ENCODE measurements around the gene ASB7. TPM values are rescaled to one million over a fixed set of nuclear protein-coding genes. Genes with fewer than 3 reads are reported as not detected.
"Not testable (repeated sequence)": the region's sequence is repeated elsewhere in the genome, so short reads cannot be mapped to it uniquely, and the experiment has no call there.

ASB7 gene
- total RNA-seq, 4 donors from 2014 or later, result 29.9 to 45.3 (median 35.3) TPM

DNA sequence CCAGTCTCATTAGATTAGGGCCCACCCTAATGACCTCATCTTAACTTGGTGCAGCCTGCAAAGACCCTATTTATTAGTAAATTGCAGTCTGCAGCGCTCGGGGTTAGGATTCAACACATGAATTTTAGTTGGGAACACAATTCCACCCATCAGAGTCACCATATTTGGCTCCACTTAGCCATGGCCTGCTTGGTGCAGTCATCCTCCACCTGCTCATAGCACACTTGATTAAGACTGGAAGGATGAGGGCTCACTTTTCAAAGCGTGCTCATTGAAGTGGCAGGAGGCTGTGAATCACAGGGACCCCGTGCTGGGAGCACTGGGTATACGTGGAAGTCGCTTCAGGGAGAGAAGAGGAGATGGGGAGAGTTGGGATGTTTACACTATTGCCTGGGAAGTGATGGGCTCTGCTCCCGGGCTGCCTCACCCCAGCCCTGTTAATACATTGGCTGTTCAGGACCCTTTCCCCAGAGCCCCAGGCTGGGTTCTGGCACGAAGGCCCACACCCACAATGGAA is 68.2 kb downstream of the ASB7 start:
- H3K4me3 ChIP-seq, result no peak overlapping the region
- no peaks in the 10 kb centered on the region for H3K27me3 ChIP-seq
- no peak for DNase-seq
- H3K4me1 ChIP-seq, result peaks cover 0 to 5% (median 0%) of the 10 kb centered on the region in 4 donors
- TF ChIP-seq EP300 (IDR thresholded peaks at IDR 0.05; ENCODE audit: low read depth) (no peak), POLR2AphosphoS5 (IDR thresholded peaks at IDR 0.05) (no peak), POLR2A (IDR thresholded peaks at IDR 0.05) (no peak)
- TF ChIP-seq, protein P1, sequence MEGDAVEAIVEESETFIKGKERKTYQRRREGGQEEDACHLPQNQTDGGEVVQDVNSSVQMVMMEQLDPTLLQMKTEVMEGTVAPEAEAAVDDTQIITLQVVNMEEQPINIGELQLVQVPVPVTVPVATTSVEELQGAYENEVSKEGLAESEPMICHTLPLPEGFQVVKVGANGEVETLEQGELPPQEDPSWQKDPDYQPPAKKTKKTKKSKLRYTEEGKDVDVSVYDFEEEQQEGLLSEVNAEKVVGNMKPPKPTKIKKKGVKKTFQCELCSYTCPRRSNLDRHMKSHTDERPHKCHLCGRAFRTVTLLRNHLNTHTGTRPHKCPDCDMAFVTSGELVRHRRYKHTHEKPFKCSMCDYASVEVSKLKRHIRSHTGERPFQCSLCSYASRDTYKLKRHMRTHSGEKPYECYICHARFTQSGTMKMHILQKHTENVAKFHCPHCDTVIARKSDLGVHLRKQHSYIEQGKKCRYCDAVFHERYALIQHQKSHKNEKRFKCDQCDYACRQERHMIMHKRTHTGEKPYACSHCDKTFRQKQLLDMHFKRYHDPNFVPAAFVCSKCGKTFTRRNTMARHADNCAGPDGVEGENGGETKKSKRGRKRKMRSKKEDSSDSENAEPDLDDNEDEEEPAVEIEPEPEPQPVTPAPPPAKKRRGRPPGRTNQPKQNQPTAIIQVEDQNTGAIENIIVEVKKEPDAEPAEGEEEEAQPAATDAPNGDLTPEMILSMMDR (IDR thresholded peaks at IDR 0.05), result no peak
- 64 to 81% methylated on average over 2 to 8 of the region's 8 CpGs for WGBS, 2 donors (ENCODE audit: low coverage in 1 of 2)
- H3K36me3 ChIP-seq, result no peaks in the 10 kb centered on the region
- H3K9me3 ChIP-seq, result no peaks in the 10 kb centered on the region
- intact Hi-C loops (cut with DNase I; ENCODE audit: low total_unique reads) (no loop called here), in situ Hi-C loops (cut with MboI; ENCODE audit: low pct_ligation_motif_present in 1 of 4, low pct_unique_long_range_greater_than_20kb in 1 of 4, low sequenced_read_pairs in 3 of 4) (loop anchor here in 1 of 4 donors (25.0 kb wide), 1 partner anchor 192 kb away; no protein-coding TSS in a partner anchor)
- H3K27ac ChIP-seq, result no peak overlapping the region

DNA sequence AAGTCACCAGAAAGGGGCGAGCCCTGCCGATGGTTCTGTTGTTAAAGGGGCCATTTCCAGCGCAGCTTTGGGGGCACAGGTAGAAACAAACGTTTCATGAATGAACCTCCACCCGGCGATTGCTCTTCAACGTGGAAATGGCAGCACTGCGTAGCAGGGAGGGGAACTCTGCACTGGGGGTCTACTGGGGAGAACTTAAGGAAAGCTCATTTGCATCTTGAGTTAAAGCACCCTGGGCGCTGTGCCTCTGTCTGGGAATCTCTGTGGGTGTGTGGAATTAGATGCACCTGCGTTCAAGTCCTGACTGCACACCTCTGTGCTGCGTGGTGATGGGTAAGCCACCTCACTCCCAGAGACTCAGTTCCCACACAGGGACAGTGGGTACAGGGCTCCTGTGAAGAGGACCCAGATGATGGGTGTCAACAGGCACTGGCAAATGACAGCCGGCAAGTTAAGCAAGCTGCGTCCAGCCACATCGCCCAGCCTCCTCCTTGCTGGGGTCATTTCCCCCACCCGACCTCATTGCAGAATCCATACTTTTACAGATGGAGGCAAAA is 68.8 kb downstream of the ASB7 start:
- H3K27me3 ChIP-seq, result no peaks in the 10 kb centered on the region
- H3K4me3 ChIP-seq, result no peak overlapping the region
- no peaks in the 10 kb centered on the region for H3K36me3 ChIP-seq
- H3K4me1 ChIP-seq, result peaks cover 0 to 5% (median 0%) of the 10 kb centered on the region in 4 donors
- no peaks in the 10 kb centered on the region for H3K9me3 ChIP-seq
- intact Hi-C loops (cut with DNase I; ENCODE audit: low total_unique reads), result no loop called here
- WGBS, 2 donors (ENCODE audit: low coverage in 1 of 2), result 83 to 86% methylated on average over 1 to 15 of the region's 15 CpGs
- H3K27ac ChIP-seq, result no peak overlapping the region
- in situ Hi-C loops (cut with MboI; ENCODE audit: low pct_ligation_motif_present in 1 of 4, low pct_unique_long_range_greater_than_20kb in 1 of 4, low sequenced_read_pairs in 3 of 4), result loop anchor here in 1 of 4 donors (25.0 kb wide), 1 partner anchor 191 kb away; no protein-coding TSS in a partner anchor
- no peak for DNase-seq
- no peak for TF ChIP-seq POLR2A (IDR thresholded peaks at IDR 0.05)
- TF ChIP-seq, protein P1 (IDR thresholded peaks at IDR 0.05), result no peak
- TF ChIP-seq POLR2AphosphoS5 (IDR thresholded peaks at IDR 0.05), result no peak
- no peak for TF ChIP-seq EP300 (IDR thresholded peaks at IDR 0.05; ENCODE audit: low read depth)

DNA sequence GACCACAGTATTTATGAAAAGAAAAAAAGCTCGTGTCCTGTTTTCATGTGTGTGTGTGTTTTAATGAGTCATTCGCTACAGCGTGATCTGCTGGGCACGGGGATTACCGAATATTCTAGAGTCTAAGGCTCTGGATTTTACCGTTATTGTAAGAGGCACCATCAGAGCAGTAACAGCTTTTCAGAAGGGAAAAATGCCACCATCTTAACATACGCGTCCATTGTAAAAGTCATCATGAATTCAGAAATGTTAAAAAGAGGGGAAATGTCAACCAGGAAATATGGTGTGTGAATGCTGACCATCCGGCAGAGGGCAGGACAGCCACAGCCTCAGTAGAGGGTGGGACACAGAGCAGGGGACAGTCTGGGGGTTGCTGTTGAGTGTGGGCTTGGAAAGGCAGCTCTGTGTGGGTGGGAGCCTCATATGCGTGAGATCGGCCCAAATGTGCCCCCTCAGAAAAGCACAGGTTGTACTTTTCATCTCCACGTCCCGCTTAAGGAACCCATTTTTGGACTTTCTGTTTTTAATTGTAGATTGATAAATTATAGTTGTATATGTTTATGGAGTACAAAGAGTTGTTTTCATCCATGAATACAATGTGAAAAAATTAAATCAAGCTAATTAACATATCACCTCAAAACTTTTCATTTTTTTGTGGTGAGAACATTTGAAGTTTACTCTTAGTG is 69.6 kb downstream of the ASB7 start:
- H3K27ac ChIP-seq, result no peak overlapping the region
- no peak for DNase-seq
- TF ChIP-seq, protein P1 (IDR thresholded peaks at IDR 0.05), result peak; percentile 23 to 37 (median 25)
- TF ChIP-seq EP300 (IDR thresholded peaks at IDR 0.05; ENCODE audit: low read depth), result no peak
- intact Hi-C loops (cut with DNase I; ENCODE audit: low total_unique reads) (no loop called here), in situ Hi-C loops (cut with MboI; ENCODE audit: low pct_ligation_motif_present in 1 of 4, low pct_unique_long_range_greater_than_20kb in 1 of 4, low sequenced_read_pairs in 3 of 4) (loop anchor here in 1 of 4 donors (25.0 kb wide), 1 partner anchor 190 kb away; no protein-coding TSS in a partner anchor)
- no peaks in the 10 kb centered on the region for H3K9me3 ChIP-seq
- peaks cover 0 to 5% (median 0%) of the 10 kb centered on the region in 4 donors for H3K4me1 ChIP-seq
- H3K4me3 ChIP-seq, result no peak overlapping the region
- H3K27me3 ChIP-seq, result no peaks in the 10 kb centered on the region
- no peaks in the 10 kb centered on the region for H3K36me3 ChIP-seq
- WGBS, 2 donors (ENCODE audit: low coverage in 1 of 2), result 47 to 61% methylated on average over 13 of the region's 13 CpGs

DNA sequence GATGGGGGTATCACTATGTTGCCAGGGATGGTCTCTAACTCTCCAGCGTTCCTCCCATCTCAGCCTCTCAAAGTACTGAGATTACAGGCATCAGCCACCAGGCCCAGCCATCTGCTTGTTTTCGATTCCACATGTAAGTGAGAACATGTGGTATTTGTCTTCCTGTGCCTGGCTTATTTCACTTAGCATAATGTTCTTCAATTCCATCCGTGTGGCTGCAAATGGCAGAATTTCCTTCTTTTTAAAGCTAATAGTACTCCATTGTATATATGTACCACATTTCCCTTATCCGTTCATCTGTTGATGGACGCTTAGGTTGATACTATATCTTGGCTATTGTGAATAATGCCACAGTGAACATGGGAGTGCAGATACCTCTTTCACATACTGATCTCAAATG is 70.6 kb downstream of the ASB7 start:
- H3K4me3 ChIP-seq, result no peak overlapping the region
- intact Hi-C loops (cut with DNase I; ENCODE audit: low total_unique reads), result no loop called here
- H3K4me1 ChIP-seq, result peaks cover 0 to 1% (median 0%) of the 10 kb centered on the region in 4 donors
- no peaks in the 10 kb centered on the region for H3K9me3 ChIP-seq
- H3K27ac ChIP-seq, result no peak overlapping the region
- WGBS, 2 donors (ENCODE audit: low coverage in 1 of 2), result 74 to 94% methylated on average over 5 of the region's 5 CpGs
- H3K27me3 ChIP-seq, result no peaks in the 10 kb centered on the region
- no peaks in the 10 kb centered on the region for H3K36me3 ChIP-seq
- TF ChIP-seq POLR2AphosphoS5 (IDR thresholded peaks at IDR 0.05) (no peak), EP300 (IDR thresholded peaks at IDR 0.05; ENCODE audit: low read depth) (no peak), POLR2A (IDR thresholded peaks at IDR 0.05) (no peak)
- TF ChIP-seq, protein P1 (IDR thresholded peaks at IDR 0.05), result no peak
- in situ Hi-C loops (cut with MboI; ENCODE audit: low pct_ligation_motif_present in 1 of 4, low pct_unique_long_range_greater_than_20kb in 1 of 4, low sequenced_read_pairs in 3 of 4), result loop anchor here in 1 of 4 donors (25.0 kb wide), 1 partner anchor 189 kb away; no protein-coding TSS in a partner anchor
- no peak for DNase-seq

DNA sequence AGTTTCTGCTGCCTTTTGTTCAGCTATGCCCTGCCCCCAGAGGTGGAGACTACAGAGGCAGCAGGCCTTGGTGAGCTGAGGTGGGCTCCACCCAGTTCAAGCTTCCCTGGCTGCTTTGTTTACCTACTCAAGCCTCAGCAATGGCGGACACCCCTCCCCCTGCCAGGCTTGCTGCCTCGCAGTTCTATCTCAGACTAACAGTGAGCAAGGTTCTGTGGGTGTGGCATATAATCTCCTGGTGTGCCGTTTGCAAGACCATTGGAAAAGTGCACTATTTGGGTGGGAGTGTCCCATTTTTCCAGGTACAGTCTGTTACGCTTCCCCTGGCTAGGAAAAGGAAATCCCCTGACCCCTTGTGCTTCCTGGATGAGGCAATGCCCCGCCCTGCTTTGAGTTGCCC is 76.8 kb downstream of the ASB7 start:
- H3K36me3 ChIP-seq; H3K27me3 ChIP-seq; H3K9me3 ChIP-seq; in situ Hi-C loops (cut with MboI; ENCODE audit: low pct_ligation_motif_present in 1 of 4, low pct_unique_long_range_greater_than_20kb in 1 of 4, low sequenced_read_pairs in 3 of 4); DNase-seq; H3K4me3 ChIP-seq; intact Hi-C loops (cut with DNase I; ENCODE audit: low total_unique reads); H3K4me1 ChIP-seq; H3K27ac ChIP-seq: not testable (repeated sequence)
- WGBS, 2 donors (ENCODE audit: low coverage in 1 of 2), result 79 to 80% methylated on average over 2 to 5 of the region's 5 CpGs

All from transverse colon (tissue), 4 donors.